ENCODE measurements around the gene USP22. TPM values are rescaled to one million over a fixed set of nuclear protein-coding genes. Genes with fewer than 3 reads are reported as not detected.
"Not testable (repeated sequence)": the region's sequence is repeated elsewhere in the genome, so short reads cannot be mapped to it uniquely, and the experiment has no call there.

The USP22 gene
- total RNA-seq, 1 donor from 2014 or later, result 420 TPM

DNA sequence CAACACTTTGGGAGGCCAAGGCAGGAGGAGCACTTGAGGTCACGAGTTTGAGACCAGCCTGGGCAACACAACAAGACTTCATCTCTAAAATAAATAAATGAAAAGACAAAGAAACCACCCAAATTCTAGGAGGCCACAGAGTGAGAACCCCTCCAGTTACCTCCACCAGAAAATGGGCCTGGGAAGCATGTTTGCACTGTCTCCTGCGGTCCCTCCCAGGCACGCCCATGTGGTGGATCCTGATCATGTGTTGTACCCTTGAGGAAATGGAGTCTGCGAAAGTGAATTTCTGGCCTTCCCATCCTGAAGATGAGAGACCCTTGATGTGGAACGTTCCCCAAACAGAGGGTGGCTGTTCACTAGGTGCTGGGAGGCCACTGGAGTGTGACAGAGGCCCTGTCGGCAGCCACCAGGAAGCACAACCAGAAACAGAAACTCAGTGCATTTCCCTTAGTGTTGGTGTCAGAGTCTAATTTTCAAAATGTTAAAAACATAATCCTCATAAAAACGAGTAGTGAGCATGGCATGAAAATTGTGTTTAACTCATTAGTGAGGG, 19.2 kb upstream of the USP22 start:
- peaks cover 5% of the 10 kb centered on the region for H3K27me3 Mint-ChIP-seq (ENCODE audit: unreplicated experiment)

GRCh38 chr17:21061158-21061835, 18.5 kb upstream of the USP22 start:
- Mint-ChIP-seq H3K27ac (ENCODE audit: unreplicated experiment) (no peak overlapping the region), H3K27me3 (ENCODE audit: unreplicated experiment) (peaks cover 5% of the 10 kb centered on the region), H3K4me3 (ENCODE audit: unreplicated experiment) (no peak overlapping the region), H3K4me1 (ENCODE audit: low read depth, unreplicated experiment) (peaks cover 6% of the 10 kb centered on the region), H3K9me3 (ENCODE audit: unreplicated experiment) (no peaks in the 10 kb centered on the region), H3K36me3 (ENCODE audit: unreplicated experiment) (no peaks in the 10 kb centered on the region)
- TF ChIP-seq CTCF (IDR thresholded peaks at IDR 0.05; ENCODE audit: partially characterized antibody, unreplicated experiment), result no peak
- no peak for DNase-seq

More for the DNA sequence above, 19.2 kb upstream of the USP22 start:
- no peak for TF ChIP-seq CTCF (IDR thresholded peaks at IDR 0.05; ENCODE audit: partially characterized antibody, unreplicated experiment)
- no peaks in the 10 kb centered on the region for H3K36me3 Mint-ChIP-seq (ENCODE audit: unreplicated experiment)
- H3K4me3 Mint-ChIP-seq (ENCODE audit: unreplicated experiment), result no peak overlapping the region
- peaks cover 6% of the 10 kb centered on the region for H3K4me1 Mint-ChIP-seq (ENCODE audit: low read depth, unreplicated experiment)
- H3K27ac Mint-ChIP-seq (ENCODE audit: unreplicated experiment), result no peak overlapping the region
- H3K9me3 Mint-ChIP-seq (ENCODE audit: unreplicated experiment), result no peaks in the 10 kb centered on the region
- DNase-seq, result no peak

- H3K36me3 Mint-ChIP-seq (ENCODE audit: unreplicated experiment), result no peaks in the 10 kb centered on the region
Measured at GRCh38 chr17:21059761-21060160, 16.9 kb upstream of the USP22 start.

GRCh38 chr17:21058098-21058893, 15.5 kb upstream of the USP22 start:
- Mint-ChIP-seq H3K36me3 (ENCODE audit: unreplicated experiment) (no peaks in the 10 kb centered on the region), H3K4me1 (ENCODE audit: low read depth, unreplicated experiment) (peaks cover 6% of the 10 kb centered on the region), H3K4me3 (ENCODE audit: unreplicated experiment) (no peak overlapping the region), H3K27me3 (ENCODE audit: unreplicated experiment) (peaks cover 3% of the 10 kb centered on the region), H3K27ac (ENCODE audit: unreplicated experiment) (no peak overlapping the region), H3K9me3 (ENCODE audit: unreplicated experiment) (no peaks in the 10 kb centered on the region)
- TF ChIP-seq CTCF (IDR thresholded peaks at IDR 0.05; ENCODE audit: partially characterized antibody, unreplicated experiment), result no peak
- no peak for DNase-seq

More at GRCh38 chr17:21059761-21060160, 16.9 kb upstream of the USP22 start:
- H3K27ac Mint-ChIP-seq (ENCODE audit: unreplicated experiment), result no peak overlapping the region
- H3K9me3 Mint-ChIP-seq (ENCODE audit: unreplicated experiment), result no peaks in the 10 kb centered on the region
- no peak for DNase-seq
- peaks cover 6% of the 10 kb centered on the region for H3K4me1 Mint-ChIP-seq (ENCODE audit: low read depth, unreplicated experiment)
- TF ChIP-seq CTCF (IDR thresholded peaks at IDR 0.05; ENCODE audit: partially characterized antibody, unreplicated experiment), result no peak
- H3K4me3 Mint-ChIP-seq (ENCODE audit: unreplicated experiment), result no peak overlapping the region
- peaks cover 3% of the 10 kb centered on the region for H3K27me3 Mint-ChIP-seq (ENCODE audit: unreplicated experiment)

- H3K9me3 Mint-ChIP-seq (ENCODE audit: unreplicated experiment); H3K36me3 Mint-ChIP-seq (ENCODE audit: unreplicated experiment): not testable (repeated sequence)
Measured at GRCh38 chr17:21053056-21053455, 10.2 kb upstream of the USP22 start.

More at GRCh38 chr17:21053056-21053455, 10.2 kb upstream of the USP22 start:
- H3K4me3 Mint-ChIP-seq (ENCODE audit: unreplicated experiment); H3K27ac Mint-ChIP-seq (ENCODE audit: unreplicated experiment); H3K27me3 Mint-ChIP-seq (ENCODE audit: unreplicated experiment); DNase-seq; H3K4me1 Mint-ChIP-seq (ENCODE audit: low read depth, unreplicated experiment): not testable (repeated sequence)
